WTC11 (cell line): Measurements from ENCODE around the gene HPSE2. TPM values are rescaled to one million over a fixed set of nuclear protein-coding genes. Genes with fewer than 3 reads are reported as not detected.

Source experiments
- ATAC-seq: fragments of 200-7000 bp; cut with Tn5 transposase; 2 replicates; pipeline ENCODE4 v1.10.0; 2021; ENCODE audit warnings: mild to moderate bottlenecking, moderate library complexity
- CTCF ChIA-PET: fragments of 300-600 bp; sonication (Branson Sonifier 250); formaldehyde crosslinking; loops from one replicate; lab custom pipeline; 2021; ENCODE audit warnings: antibody characterized with exemption; lab: Charles Lee
- POLR2A ChIA-PET: fragments of 350-600 bp; sonication (Branson Sonifier 250); formaldehyde crosslinking; loops from one replicate; lab custom pipeline; 2021; ENCODE audit warnings: antibody characterized with exemption; lab: Charles Lee
- DNase-seq: peaks from one replicate; pipeline ENCODE4 v3.0.0; 2021; ENCODE audit warnings: low spot score
- H3K27ac Mint-ChIP-seq: 2 replicates; pipeline ENCODE4 v1.8.0; 2021; ENCODE audit warnings: mixed read lengths
- H3K27me3 Mint-ChIP-seq: 2 replicates; pipeline ENCODE4 v1.8.0; 2021; ENCODE audit warnings: low read depth, mild to moderate bottlenecking, moderate library complexity, mixed read lengths
- H3K36me3 Mint-ChIP-seq: 2 replicates; pipeline ENCODE4 v1.8.0; 2021; ENCODE audit warnings: mixed read lengths
- H3K4me1 Mint-ChIP-seq: 2 replicates; pipeline ENCODE4 v1.8.0; 2022; ENCODE audit warnings: mixed read lengths
- H3K4me3 Mint-ChIP-seq: 2 replicates; pipeline ENCODE4 v1.8.0; 2021; ENCODE audit warnings: mild to moderate bottlenecking, moderate library complexity, mixed read lengths
- H3K9me3 Mint-ChIP-seq: 2 replicates; pipeline ENCODE4 v1.8.0; 2021; ENCODE audit warnings: mixed read lengths
- CBFB ChIP-seq: sonication (generic); formaldehyde crosslinking; IDR thresholded peaks from 2 replicates; pipeline ENCODE4 v1.8.1; 2022; ENCODE audit warnings: mild to moderate bottlenecking, low read depth, missing genetic modification reagents
- ELF4 ChIP-seq: sonication (generic); formaldehyde crosslinking; IDR thresholded peaks from 2 replicates; pipeline ENCODE4 v1.8.1; 2022; ENCODE audit warnings: low read depth, mild to moderate bottlenecking, moderate library complexity, missing genetic modification reagents
- ERG ChIP-seq: fragments of 250-450 bp; sonication (Bioruptor Pico); IDR thresholded peaks from 2 replicates; pipeline ENCODE4 v1.8.0; 2021; ENCODE audit warnings: mild to moderate bottlenecking
- ESRRA ChIP-seq: sonication (generic); formaldehyde crosslinking; IDR thresholded peaks from 2 replicates; pipeline ENCODE4 v1.8.1; 2022; ENCODE audit warnings: mild to moderate bottlenecking, missing genetic modification reagents, borderline replicate concordance
- ETV6 ChIP-seq: sonication (generic); formaldehyde crosslinking; IDR thresholded peaks from 2 replicates; pipeline ENCODE4 v1.8.1; 2022; ENCODE audit warnings: mild to moderate bottlenecking, missing genetic modification reagents
- FOXK1 ChIP-seq: sonication (generic); formaldehyde crosslinking; IDR thresholded peaks from 2 replicates; pipeline ENCODE4 v1.8.0; 2022; ENCODE audit warnings: mild to moderate bottlenecking, moderate library complexity, missing genetic modification reagents
- FOXP4 ChIP-seq: sonication (generic); formaldehyde crosslinking; IDR thresholded peaks from 2 replicates; pipeline ENCODE4 v1.8.0; 2022; ENCODE audit warnings: mild to moderate bottlenecking, missing genetic modification reagents
- GABPB1 ChIP-seq: sonication (generic); formaldehyde crosslinking; IDR thresholded peaks from 2 replicates; pipeline ENCODE4 v1.8.1; 2023; ENCODE audit warnings: mild to moderate bottlenecking, missing genetic modification reagents
- GRHL2 ChIP-seq: fragments of 250-450 bp; sonication (Bioruptor Pico); IDR thresholded peaks from 2 replicates; pipeline ENCODE4 v1.8.0; 2022; ENCODE audit warnings: mild to moderate bottlenecking, moderate library complexity; ENCODE audit not compliant: insufficient replicate concordance, severe bottlenecking
- GTF2I ChIP-seq: fragments of 250-450 bp; sonication (Bioruptor Pico); conservative IDR thresholded peaks from 2 replicates; pipeline ENCODE4 v1.4.0; 2021; ENCODE audit warnings: mild to moderate bottlenecking
- HMGA2 ChIP-seq: fragments of 250-450 bp; sonication (Bioruptor Pico); IDR thresholded peaks from 2 replicates; pipeline ENCODE4 v1.4.0; 2021; ENCODE audit warnings: mild to moderate bottlenecking, moderate library complexity
- IRF1 ChIP-seq: sonication (generic); formaldehyde crosslinking; IDR thresholded peaks from 2 replicates; pipeline ENCODE4 v1.8.0; 2023; ENCODE audit warnings: missing genetic modification reagents
- JUN ChIP-seq: sonication (generic); formaldehyde crosslinking; IDR thresholded peaks from 2 replicates; pipeline ENCODE4 v1.8.0; 2023; ENCODE audit warnings: mild to moderate bottlenecking, missing genetic modification reagents
- MYBL2 ChIP-seq: sonication (generic); formaldehyde crosslinking; IDR thresholded peaks from 2 replicates; pipeline ENCODE4 v1.8.1; 2023; ENCODE audit warnings: mild to moderate bottlenecking, moderate library complexity, missing genetic modification reagents
- SMAD3 ChIP-seq: sonication (generic); formaldehyde crosslinking; IDR thresholded peaks from 2 replicates; pipeline ENCODE4 v1.8.0; 2022; ENCODE audit warnings: missing genetic modification reagents, mild to moderate bottlenecking, borderline replicate concordance
- SOX15 ChIP-seq: fragments of 250-450 bp; sonication (Bioruptor Pico); IDR thresholded peaks from 2 replicates; pipeline ENCODE4 v1.9.0; 2021; ENCODE audit warnings: mild to moderate bottlenecking
- STAT6 ChIP-seq: sonication (generic); formaldehyde crosslinking; conservative IDR thresholded peaks from 2 replicates; pipeline ENCODE4 v1.8.1; 2023; ENCODE audit warnings: mild to moderate bottlenecking, low read depth, missing genetic modification reagents, moderate library complexity
- TCF7 ChIP-seq: sonication (generic); formaldehyde crosslinking; IDR thresholded peaks from 2 replicates; pipeline ENCODE4 v1.8.0; 2022; ENCODE audit warnings: mild to moderate bottlenecking, low read depth, missing genetic modification reagents, moderate library complexity
- TP53 ChIP-seq: sonication (generic); formaldehyde crosslinking; IDR thresholded peaks from 2 replicates; pipeline ENCODE4 v1.8.1; 2023; ENCODE audit warnings: mild to moderate bottlenecking, missing genetic modification reagents
- USF1 ChIP-seq: sonication (generic); formaldehyde crosslinking; IDR thresholded peaks from 2 replicates; pipeline ENCODE4 v1.8.0; 2022; ENCODE audit warnings: mild to moderate bottlenecking, missing genetic modification reagents
- ZBTB43 ChIP-seq: sonication (generic); formaldehyde crosslinking; IDR thresholded peaks from 2 replicates; pipeline ENCODE4 v1.8.1; 2023; ENCODE audit warnings: mild to moderate bottlenecking, missing genetic modification reagents
- ZNF232 ChIP-seq: sonication (generic); formaldehyde crosslinking; IDR thresholded peaks from 2 replicates; pipeline ENCODE4 v1.8.0; 2022; ENCODE audit warnings: mild to moderate bottlenecking, missing genetic modification reagents
- ZNF423 ChIP-seq: fragments of 250-450 bp; sonication (Bioruptor Pico); IDR thresholded peaks from 2 replicates; pipeline ENCODE4 v2.1.2; 2022; ENCODE audit warnings: mild to moderate bottlenecking, moderate library complexity
- ZNF425 ChIP-seq: fragments of 250-450 bp; sonication (Bioruptor Pico); conservative IDR thresholded peaks from 2 replicates; pipeline ENCODE4 v1.9.0; 2021; ENCODE audit warnings: mild to moderate bottlenecking
- ZSCAN18 ChIP-seq: fragments of 250-450 bp; sonication (Bioruptor Pico); IDR thresholded peaks from 2 replicates; pipeline ENCODE4 v2.1.2; 2022; ENCODE audit warnings: mild to moderate bottlenecking, moderate library complexity
- total RNA-seq: library from RNA; stranded (reverse); gene quantifications from 3 replicates; pipeline ENCODE4 v1.2.3, GENCODE V29; 2021

HPSE2 gene
- total RNA-seq, 1 experiment from 2014 or later = 0.66 TPM

- no peak overlapping the region for H3K4me3 Mint-ChIP-seq
- no peaks in the 10 kb centered on the region for H3K36me3 Mint-ChIP-seq
- H3K27ac Mint-ChIP-seq = no peak overlapping the region
- ATAC-seq (no peak), DNase-seq (no peak)
- H3K4me1 Mint-ChIP-seq = no peaks in the 10 kb centered on the region
- H3K9me3 Mint-ChIP-seq = no peaks in the 10 kb centered on the region
- H3K27me3 Mint-ChIP-seq = no peaks in the 10 kb centered on the region
- ChIA-PET CTCF (no interaction called here), POLR2A (no interaction called here)
- TF ChIP-seq GTF2I (CRISPR knock-in tag) (no peak), ZSCAN18 (no peak), ELF4 (no peak), ZNF425 (CRISPR knock-in tag) (no peak), ERG (no peak), CBFB (CRISPR knock-in tag) (no peak), GRHL2 (CRISPR knock-in tag) (no peak), JUN (no peak), SMAD3 (no peak), FOXP4 (CRISPR knock-in tag) (no peak), GABPB1 (CRISPR knock-in tag) (no peak), SOX15 (no peak), USF1 (CRISPR knock-in tag) (no peak)
Measured at GRCh38 chr10:98567391-98568133, 668.1 kb downstream of the HPSE2 start.

GRCh38 chr10:98563811-98564210, 671.8 kb downstream of the HPSE2 start:
- Mint-ChIP-seq H3K27ac (no peak overlapping the region), H3K27me3 (no peaks in the 10 kb centered on the region), H3K9me3 (no peaks in the 10 kb centered on the region), H3K36me3 (no peaks in the 10 kb centered on the region), H3K4me1 (no peaks in the 10 kb centered on the region), H3K4me3 (no peak overlapping the region)
- POLR2A ChIA-PET = no interaction called here
- CTCF ChIA-PET = no interaction called here
- no peak for DNase-seq
- no peak for ATAC-seq
- no peak for TF ChIP-seq ZNF423 (CRISPR knock-in tag)
- TF ChIP-seq HMGA2 (CRISPR knock-in tag) = no peak
- TF ChIP-seq IRF1 (CRISPR knock-in tag) = no peak
- TF ChIP-seq ZNF232 (CRISPR knock-in tag) = no peak
- TF ChIP-seq ETV6 (CRISPR knock-in tag) = no peak
- no peak for TF ChIP-seq FOXK1 (CRISPR knock-in tag)
- no peak for TF ChIP-seq TP53 (CRISPR knock-in tag)
- no peak for TF ChIP-seq ZBTB43 (CRISPR knock-in tag)
- no peak for TF ChIP-seq TCF7 (CRISPR knock-in tag)
- no peak for TF ChIP-seq ESRRA (CRISPR knock-in tag)
- TF ChIP-seq STAT6 (CRISPR knock-in tag) = no peak
- TF ChIP-seq MYBL2 = no peak
